T-helper 2 cell treated with Interferon-gamma antibody and Interleukin-4, amounts not matched to agents 5 μg/mL and 100 μg/mL, for 36 hours (primary cell): Measurements from ENCODE around the gene GSTM2.

Source experiments
- DNase-seq: peaks from one replicate; pipeline ENCODE4 v3.0.0; 2021; ENCODE audit warnings: low spot score
- H3K27ac Mint-ChIP-seq: one replicate; pipeline ENCODE4 v1.8.0; 2021; ENCODE audit warnings: mild to moderate bottlenecking, mixed read lengths
- H3K27me3 Mint-ChIP-seq: one replicate; pipeline ENCODE4 v1.8.0; 2021; ENCODE audit warnings: low read depth, mixed read lengths
- H3K36me3 Mint-ChIP-seq: one replicate; pipeline ENCODE4 v1.8.0; 2021; ENCODE audit warnings: low read depth, mixed read lengths
- H3K4me1 Mint-ChIP-seq: one replicate; pipeline ENCODE4 v1.8.0; 2021; ENCODE audit warnings: low read depth, mixed read lengths
- H3K4me3 Mint-ChIP-seq: one replicate; pipeline ENCODE4 v1.8.0; 2022; ENCODE audit warnings: mild to moderate bottlenecking, moderate library complexity, mixed read lengths
- H3K9me3 Mint-ChIP-seq: one replicate; pipeline ENCODE4 v1.8.0; 2021; ENCODE audit warnings: mixed read lengths

Gene GSTM2

DNA sequence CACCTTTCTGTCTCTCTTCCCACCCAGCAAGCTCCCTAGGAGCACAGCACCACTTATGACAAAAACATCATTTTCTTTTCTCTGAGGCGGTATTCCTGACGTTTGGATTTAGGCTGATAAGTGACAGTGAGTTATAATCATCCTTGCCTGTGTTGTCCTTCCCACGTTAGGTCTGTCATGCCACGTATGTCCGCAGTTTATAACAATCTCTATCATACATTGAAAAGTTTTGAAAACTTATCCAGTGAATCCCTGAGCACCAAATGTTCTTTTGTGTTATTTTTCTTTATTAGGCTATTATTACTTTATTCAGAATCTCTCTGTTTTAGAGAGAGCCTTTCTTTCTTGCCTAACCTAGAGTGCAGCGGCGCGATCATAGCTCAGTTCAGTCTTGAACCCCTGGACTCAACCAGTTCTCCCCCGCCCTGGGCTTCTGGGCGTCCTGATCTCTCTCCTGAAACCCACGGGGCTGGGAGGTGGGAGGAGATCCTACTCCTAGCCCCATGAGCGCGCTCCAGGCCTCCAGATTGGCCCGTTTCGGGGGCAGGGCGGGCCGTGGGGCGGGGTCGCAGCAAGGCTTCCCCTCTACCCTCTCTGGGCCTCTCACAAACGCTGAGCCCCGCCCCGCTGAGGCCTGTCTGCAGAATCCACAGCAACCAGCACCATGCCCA lies at the start of gene GSTM2:
Gene GSTM2 (plus strand): TSS at position 606 of the 671 bp plus-strand sequence. CDS start 59 bp downstream, at position 665.
- peak; percentile 88 for DNase-seq
- no peaks in the 10 kb centered on the region for H3K9me3 Mint-ChIP-seq
- H3K27me3 Mint-ChIP-seq = no peaks in the 10 kb centered on the region
- peaks cover 2% of the 10 kb centered on the region for H3K36me3 Mint-ChIP-seq
- H3K27ac Mint-ChIP-seq = no peak within 1 kb of the TSS
- peaks cover 22% of the 10 kb centered on the region for H3K4me1 Mint-ChIP-seq
- peak within 1 kb of the TSS; percentile 68 for H3K4me3 Mint-ChIP-seq

DNA sequence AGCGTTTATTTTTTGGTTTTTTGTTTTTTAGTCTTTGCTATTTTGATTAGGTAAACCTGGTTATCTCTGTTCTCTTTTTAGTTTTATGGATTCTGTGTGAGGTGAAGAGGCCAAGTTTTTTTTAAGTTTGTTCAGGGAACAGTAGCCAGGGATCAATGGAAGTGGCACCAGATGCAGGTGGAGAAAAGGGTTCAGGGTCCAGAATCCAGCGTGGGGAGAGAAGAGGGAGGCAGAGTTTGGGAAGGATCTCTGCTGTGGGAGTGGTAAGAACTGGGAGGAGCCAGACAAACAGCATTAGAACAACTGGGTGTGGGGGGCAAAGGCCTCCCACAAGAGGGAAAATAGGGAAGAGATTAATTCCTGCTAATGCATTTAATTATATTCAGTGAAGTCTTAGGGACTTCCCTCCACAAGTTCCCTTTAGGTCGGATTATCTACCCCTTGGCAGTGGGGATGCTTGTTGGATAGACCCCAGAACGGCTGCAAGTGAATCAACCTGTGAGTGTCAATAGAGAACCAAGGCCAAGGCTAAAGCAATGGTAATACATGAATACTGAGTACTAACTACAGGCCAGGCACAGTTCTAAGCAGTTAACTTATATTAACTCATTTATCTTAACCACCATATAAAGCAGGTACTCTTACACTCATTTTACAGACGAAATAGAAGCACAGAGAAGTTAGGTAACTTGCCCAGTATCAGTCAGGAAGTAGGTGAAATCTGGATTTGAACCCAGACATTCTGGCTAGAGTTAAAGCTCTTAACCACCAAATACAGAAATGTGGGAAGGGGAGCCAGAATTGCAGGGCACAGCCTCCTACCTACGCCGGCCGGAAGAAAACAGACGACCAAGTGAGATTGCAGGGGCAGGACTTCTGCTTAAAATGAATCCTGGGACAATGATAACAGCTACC lies 48.9 kb upstream of the GSTM2 start:
- peak overlapping the region; percentile 90 for H3K4me3 Mint-ChIP-seq
- no peak for DNase-seq
- peaks cover 48% of the 10 kb centered on the region for H3K4me1 Mint-ChIP-seq
- H3K36me3 Mint-ChIP-seq = peaks cover 3% of the 10 kb centered on the region
- H3K9me3 Mint-ChIP-seq = no peaks in the 10 kb centered on the region
- peak overlapping the region; percentile 97 for H3K27ac Mint-ChIP-seq
- no peaks in the 10 kb centered on the region for H3K27me3 Mint-ChIP-seq

DNA sequence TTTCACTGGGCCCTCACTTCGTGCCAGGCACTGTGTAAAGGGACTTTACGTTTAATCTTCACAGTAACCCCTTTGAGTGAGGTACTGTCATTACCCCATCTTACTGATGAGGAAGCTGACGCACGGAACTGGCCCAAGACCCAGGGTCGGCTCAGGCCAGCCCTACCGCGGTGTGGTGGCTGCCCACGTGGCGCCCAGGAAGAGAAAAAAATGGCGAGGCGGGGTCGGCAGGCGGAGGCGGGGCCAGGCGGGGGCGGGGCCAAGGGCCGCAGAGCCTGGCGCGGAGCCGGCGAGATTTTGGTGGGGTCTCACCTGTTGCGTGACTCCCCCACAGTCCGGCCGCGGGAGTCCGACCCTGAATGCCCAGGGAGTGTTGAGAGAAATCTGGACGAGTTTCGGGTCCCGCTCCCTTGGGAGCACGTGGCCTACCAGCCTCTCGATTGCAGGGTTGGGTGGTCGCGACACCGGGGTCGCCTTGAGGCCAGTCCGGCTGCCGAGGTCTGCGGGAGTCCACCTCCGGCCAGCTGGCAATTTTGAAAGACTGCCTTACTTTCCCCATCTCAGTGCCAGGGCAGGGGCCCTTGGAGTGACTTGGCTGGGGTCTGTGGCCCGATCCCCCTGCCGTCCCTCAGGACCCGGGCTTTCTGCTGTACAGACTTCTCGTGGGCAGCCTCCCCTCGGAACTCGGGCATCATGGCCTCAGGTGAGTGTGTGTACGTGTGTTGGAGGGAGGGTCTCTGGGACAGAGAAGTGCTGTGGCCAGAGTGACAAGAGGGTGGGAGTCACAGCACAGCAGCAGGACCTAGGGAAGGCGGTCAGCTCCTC lies 48.1 kb upstream of the GSTM2 start, which contains the start of the genes AMPD2 and GNAT2:
Gene AMPD2 (plus strand): TSS at position 262 of the 825 bp plus-strand sequence. CDS start 1,339 bp downstream, outside the sequence.
Gene GNAT2 (minus strand): TSS at position 41 of the 825 bp plus-strand sequence. CDS start 6,746 bp downstream, outside the sequence.
- Mint-ChIP-seq H3K4me1 (peaks cover 56% of the 10 kb centered on the region), H3K36me3 (peaks cover 3% of the 10 kb centered on the region)
- peak; percentile 76 for DNase-seq

DNA sequence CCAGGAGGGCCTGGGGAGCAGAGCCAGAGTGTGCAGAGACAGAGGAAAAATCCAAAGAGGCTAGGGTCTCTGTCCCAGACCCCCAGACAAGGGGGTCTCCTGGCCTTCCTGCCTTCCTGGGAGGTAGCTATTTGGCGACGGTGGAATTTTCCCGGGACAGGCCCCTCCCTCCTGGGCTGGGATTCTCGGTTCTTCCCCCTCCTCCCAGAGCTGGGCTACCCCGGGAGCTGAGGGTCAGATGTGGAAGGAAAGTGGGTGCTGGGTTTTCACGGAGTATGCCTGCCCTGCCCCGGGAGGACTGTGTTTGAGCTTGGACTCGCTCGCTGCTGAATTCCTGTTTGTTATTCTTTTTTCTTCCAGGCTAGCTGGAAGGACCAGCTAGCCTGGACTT lies 47.5 kb upstream of the GSTM2 start:
- H3K4me1 Mint-ChIP-seq = peaks cover 57% of the 10 kb centered on the region
- no peaks in the 10 kb centered on the region for H3K9me3 Mint-ChIP-seq
- H3K27me3 Mint-ChIP-seq = no peaks in the 10 kb centered on the region
- H3K27ac Mint-ChIP-seq = peak overlapping the region; percentile 97
- peaks cover 3% of the 10 kb centered on the region for H3K36me3 Mint-ChIP-seq
- H3K4me3 Mint-ChIP-seq = peak overlapping the region; percentile 90
- DNase-seq = no peak

More for the DNA sequence above, 48.1 kb upstream of the GSTM2 start, which contains the start of the genes AMPD2 and GNAT2:
- Mint-ChIP-seq H3K27ac (peak within 1 kb of the TSS; percentile 97), H3K4me3 (peak within 1 kb of the TSS; percentile 90), H3K9me3 (no peaks in the 10 kb centered on the region), H3K27me3 (no peaks in the 10 kb centered on the region)

DNA sequence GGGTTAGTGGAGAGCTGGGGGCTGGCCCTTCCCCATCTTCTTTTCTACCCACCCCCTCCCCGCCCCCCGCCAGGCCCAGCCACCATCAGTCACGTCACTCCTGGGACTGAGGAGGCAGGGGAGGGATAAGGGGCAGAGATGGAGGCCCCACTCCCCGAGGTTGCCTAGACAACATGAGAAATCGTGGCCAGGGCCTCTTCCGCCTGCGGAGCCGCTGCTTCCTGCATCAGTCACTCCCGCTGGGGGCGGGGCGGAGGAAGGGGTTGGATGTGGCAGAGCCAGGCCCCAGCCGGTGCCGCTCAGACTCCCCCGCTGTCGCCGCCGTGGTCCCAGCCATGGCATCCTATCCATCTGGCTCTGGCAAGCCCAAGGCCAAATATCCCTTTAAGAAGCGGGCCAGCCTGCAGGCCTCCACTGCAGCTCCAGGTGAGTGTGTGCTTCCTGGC lies 47.0 kb upstream of the GSTM2 start:
- H3K4me3 Mint-ChIP-seq = peak overlapping the region; percentile 90
- H3K36me3 Mint-ChIP-seq = peaks cover 6% of the 10 kb centered on the region
- peak overlapping the region; percentile 97 for H3K27ac Mint-ChIP-seq
- peak; percentile 97 for DNase-seq
- H3K9me3 Mint-ChIP-seq = no peaks in the 10 kb centered on the region
- no peaks in the 10 kb centered on the region for H3K27me3 Mint-ChIP-seq
- H3K4me1 Mint-ChIP-seq = peaks cover 55% of the 10 kb centered on the region

DNA sequence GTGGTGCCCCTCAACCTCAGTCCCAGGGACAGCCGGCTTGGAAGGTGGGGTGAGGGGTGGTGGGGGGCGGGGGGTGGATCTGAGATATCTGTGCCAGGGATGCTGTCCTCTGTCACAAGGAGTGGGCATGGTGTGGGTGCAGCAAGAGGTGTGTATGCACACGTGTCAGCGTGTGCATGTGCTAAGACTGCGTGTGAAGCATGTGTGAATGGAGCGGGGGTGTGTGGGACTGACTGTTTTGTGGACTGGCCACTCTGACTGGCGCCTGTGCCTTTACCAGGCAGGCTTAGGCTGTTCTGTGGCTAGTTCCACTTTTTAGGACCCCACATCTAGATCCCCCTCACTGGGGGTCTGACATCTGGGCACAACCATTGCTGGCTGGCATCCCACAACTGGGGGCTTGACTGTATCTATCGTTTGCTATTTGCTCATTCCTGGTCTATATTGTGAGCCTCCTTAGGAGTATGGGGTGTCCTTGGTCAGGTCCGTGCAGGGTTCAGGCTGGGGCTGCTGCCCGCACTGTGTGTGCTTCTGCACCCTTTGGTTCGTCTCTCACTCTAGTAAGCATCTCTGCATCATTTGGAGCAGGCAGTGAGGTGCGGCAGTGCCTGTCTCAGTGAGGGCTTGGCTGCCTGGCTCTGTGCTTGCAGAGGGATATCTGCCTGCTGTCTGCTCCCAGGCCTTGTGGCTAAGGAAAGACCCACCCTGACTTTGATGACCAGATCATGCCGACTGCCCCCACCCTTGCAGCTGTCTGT lies 46.3 kb upstream of the GSTM2 start:
- no peak for DNase-seq
- Mint-ChIP-seq H3K4me1 (peaks cover 50% of the 10 kb centered on the region), H3K27me3 (no peaks in the 10 kb centered on the region)

DNA sequence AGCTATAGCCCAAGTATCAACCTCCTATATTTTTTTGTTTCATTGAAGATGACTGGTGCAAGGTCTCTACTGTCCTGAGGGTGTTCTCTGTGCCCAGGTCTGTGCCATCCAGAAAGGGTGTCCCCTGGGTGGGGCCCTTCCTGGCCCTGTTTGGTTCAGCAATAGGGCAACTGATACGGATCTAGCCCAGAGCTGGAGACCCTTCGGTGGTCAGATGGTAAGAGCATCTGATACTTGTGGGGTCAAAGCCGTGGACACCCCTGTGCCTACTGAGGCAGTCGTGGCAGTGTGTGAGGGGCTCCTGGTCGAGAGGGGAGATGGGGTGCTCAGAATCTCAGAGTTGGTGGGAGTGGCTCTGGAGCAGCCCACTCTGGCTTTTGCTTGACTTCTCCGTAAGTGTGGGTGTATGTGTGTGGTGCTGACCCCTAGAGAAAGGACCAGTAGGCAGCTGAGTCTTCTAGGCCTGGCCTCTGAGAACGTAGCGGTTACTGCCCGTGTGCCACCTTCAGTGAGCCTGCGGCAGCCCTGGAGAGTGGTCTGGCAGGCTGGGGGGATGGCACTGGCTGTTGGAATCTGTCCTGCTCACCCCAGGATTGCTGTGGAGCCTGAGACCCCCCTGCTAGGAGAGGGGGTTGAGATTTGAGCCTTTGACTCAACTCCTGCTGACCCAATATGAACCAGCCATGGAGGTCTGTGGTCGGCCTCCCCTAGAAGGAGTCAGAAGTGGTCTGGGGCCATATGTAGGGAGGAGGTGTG lies 45.5 kb upstream of the GSTM2 start:
- Mint-ChIP-seq H3K4me3 (peak overlapping the region; percentile 90), H3K9me3 (no peaks in the 10 kb centered on the region), H3K36me3 (peaks cover 10% of the 10 kb centered on the region), H3K27me3 (no peaks in the 10 kb centered on the region), H3K4me1 (peaks cover 47% of the 10 kb centered on the region), H3K27ac (peak overlapping the region; percentile 78)
- no peak for DNase-seq

More for the DNA sequence above, 46.3 kb upstream of the GSTM2 start:
- peak overlapping the region; percentile 78 for H3K27ac Mint-ChIP-seq
- H3K4me3 Mint-ChIP-seq = peak overlapping the region; percentile 90
- no peaks in the 10 kb centered on the region for H3K9me3 Mint-ChIP-seq
- peaks cover 10% of the 10 kb centered on the region for H3K36me3 Mint-ChIP-seq

DNA sequence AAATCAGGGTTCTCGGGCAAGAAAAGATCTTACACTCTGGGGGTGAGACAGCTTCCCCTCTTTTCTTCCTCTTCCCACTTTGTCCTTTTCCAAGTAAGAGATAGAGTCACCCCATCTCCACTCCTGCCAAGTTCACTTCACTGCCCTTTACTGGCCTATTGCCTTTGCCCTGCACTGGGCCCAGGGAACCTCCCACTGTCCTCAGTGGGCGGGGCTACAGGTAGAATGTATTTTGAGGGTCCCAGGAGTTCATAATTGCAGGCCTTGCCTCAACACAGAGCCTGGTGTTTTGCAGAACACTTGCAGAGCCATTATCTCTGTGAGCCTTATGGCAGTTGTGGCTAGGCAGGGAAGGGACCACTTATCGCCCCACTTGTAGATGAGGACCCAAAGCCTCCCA lies 45.0 kb upstream of the GSTM2 start:
- peaks cover 42% of the 10 kb centered on the region for H3K4me1 Mint-ChIP-seq
- peaks cover 16% of the 10 kb centered on the region for H3K36me3 Mint-ChIP-seq
- no peaks in the 10 kb centered on the region for H3K9me3 Mint-ChIP-seq
- H3K4me3 Mint-ChIP-seq = peak overlapping the region; percentile 90
- H3K27ac Mint-ChIP-seq = peak overlapping the region; percentile 11
- DNase-seq = no peak
- no peaks in the 10 kb centered on the region for H3K27me3 Mint-ChIP-seq

DNA sequence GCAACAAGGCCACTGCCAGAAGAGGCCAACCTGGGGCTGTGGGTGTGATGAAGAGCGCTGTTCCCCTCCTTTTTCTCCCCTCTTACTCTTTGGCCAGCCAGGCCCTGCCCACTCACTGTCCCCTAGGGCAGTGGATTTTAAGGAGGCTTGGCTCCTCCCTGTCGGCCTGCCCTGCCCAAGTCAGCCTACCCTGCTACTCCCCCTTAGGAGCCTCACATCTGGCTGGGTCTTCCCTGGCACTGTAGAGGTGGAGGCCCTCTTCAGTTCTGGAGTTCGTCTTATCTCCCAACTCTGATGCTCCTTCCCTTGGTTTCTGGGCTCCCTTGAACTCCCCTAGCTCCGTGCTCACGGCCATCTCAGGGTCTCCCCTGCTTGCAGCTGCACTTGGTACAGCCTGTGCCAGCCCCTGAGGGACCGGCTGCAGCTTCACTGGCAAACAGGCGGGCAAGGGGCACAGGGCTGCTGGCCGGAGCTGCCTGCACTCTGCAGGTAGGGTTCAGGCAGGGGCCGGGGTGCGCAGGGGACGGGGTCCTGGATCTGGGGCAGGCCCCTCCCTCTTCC lies 44.2 kb upstream of the GSTM2 start:
- Mint-ChIP-seq H3K27me3 (no peaks in the 10 kb centered on the region), H3K4me1 (peaks cover 40% of the 10 kb centered on the region), H3K9me3 (no peaks in the 10 kb centered on the region), H3K4me3 (peak overlapping the region; percentile 90), H3K36me3 (peaks cover 21% of the 10 kb centered on the region), H3K27ac (peak overlapping the region; percentile 49)
- no peak for DNase-seq

DNA sequence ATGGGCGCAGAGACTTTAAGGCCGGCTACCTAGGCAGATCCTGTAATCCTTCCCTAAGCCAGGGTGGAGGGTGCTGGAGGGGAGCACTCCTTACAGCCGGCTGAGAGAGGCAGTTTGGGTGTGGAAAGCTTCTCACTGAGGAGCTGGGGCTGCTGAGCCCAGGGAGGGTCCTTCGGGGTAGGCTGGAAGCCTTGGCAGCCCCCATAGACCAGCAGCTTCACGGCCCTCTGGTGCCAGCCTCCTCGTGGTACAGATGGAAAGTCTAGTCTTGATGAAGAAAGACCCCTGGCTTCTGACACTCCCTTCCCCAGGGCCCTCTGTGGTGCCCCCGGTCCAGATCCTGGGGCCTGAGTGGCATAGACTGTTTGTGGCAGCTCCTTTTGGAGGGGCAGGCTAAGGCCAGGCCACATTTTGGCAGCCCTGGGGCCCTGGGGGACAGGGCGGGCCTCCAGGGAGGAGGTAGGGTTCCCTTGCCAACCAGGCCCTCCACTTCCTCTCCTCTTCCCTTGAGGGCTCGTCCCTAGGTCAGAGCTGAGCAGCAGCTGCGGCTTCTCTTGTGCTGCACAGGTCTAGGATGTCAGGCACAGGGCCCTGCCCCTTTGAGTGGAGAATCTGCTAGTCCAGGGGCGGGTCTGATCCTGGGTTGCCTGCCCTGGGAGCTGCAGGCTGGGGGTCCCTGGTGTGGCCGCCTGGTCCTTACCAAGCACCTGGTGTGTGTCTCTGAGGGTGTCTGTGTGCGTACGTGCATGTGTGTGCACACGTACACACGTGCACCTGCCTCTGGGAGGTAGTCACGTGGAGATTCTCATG lies 43.5 kb upstream of the GSTM2 start:
- peaks cover 34% of the 10 kb centered on the region for H3K4me1 Mint-ChIP-seq

DNA sequence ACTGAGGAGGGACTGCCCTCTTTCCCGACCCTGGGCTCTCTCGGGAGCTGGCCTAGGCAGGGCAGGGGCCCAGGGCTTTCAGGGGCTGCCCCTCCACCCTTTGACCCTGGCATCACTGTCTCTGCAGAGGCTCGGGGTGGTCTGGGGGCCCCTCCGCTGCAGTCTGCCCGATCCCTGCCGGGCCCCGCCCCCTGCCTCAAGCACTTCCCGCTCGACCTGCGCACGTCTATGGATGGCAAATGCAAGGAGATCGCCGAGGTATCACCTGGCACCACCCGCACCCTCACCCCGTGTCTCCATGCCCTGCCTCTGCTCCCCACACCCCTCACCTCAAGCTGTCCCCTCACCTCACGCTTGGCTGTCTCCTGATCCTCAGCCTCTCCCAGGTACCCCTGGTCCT lies 42.7 kb upstream of the GSTM2 start:
- no peak overlapping the region for H3K4me3 Mint-ChIP-seq

More for the DNA sequence above, 43.5 kb upstream of the GSTM2 start:
- Mint-ChIP-seq H3K4me3 (peak overlapping the region; percentile 90), H3K27me3 (no peaks in the 10 kb centered on the region), H3K9me3 (no peaks in the 10 kb centered on the region), H3K27ac (peak overlapping the region; percentile 69), H3K36me3 (peaks cover 26% of the 10 kb centered on the region)
- DNase-seq = no peak

More for the DNA sequence above, 42.7 kb upstream of the GSTM2 start:
- Mint-ChIP-seq H3K9me3 (no peaks in the 10 kb centered on the region), H3K4me1 (peaks cover 30% of the 10 kb centered on the region), H3K27ac (no peak overlapping the region), H3K27me3 (no peaks in the 10 kb centered on the region), H3K36me3 (peaks cover 30% of the 10 kb centered on the region)
- DNase-seq = no peak
